ENCODE results near the gene DHRS13. TPM values are rescaled to one million over a fixed set of nuclear protein-coding genes. Genes with fewer than 3 reads are reported as not detected.

The DHRS13 gene
- total RNA-seq, 2 donors from 2014 or later: 8.7 to 22.8 TPM

DNA sequence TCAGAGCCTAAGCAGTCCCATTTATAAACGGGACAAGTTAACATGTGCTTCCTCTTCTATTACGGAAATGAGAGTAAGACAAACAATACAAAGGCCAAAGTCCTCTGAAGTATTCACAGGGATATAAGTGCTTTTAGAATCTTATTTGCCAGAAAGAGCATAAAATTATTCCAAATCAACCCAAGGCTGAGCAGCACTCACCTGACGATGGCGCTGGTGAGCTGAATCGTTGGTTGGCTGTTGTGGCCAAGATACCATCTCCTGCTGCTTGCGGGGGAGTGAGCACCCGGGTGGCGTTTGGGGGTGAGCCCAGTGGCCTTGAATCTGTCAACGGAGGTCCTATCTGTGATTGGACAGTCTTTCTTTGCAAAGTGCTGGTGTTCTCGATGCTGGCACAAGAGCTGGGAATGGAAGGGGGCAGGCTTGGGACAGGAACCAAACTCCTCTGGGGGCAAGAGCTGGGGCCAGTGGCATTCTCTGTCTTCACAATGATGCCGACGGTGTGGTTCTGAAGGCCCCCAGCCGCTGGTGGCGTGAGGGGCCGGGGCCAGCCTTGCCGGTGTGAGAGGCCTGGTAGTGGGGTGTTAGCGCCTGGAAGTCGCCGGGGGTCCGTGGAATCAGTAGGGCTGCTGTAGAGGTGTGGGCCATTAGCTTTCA lies 9.5 kb upstream of the DHRS13 start:
- peak overlapping the region in 1 of 2 donors; percentile 46 for H3K9ac ChIP-seq (ENCODE audit: low read depth in 2 of 2, low read length in 2 of 2)
- TF ChIP-seq, protein P1, sequence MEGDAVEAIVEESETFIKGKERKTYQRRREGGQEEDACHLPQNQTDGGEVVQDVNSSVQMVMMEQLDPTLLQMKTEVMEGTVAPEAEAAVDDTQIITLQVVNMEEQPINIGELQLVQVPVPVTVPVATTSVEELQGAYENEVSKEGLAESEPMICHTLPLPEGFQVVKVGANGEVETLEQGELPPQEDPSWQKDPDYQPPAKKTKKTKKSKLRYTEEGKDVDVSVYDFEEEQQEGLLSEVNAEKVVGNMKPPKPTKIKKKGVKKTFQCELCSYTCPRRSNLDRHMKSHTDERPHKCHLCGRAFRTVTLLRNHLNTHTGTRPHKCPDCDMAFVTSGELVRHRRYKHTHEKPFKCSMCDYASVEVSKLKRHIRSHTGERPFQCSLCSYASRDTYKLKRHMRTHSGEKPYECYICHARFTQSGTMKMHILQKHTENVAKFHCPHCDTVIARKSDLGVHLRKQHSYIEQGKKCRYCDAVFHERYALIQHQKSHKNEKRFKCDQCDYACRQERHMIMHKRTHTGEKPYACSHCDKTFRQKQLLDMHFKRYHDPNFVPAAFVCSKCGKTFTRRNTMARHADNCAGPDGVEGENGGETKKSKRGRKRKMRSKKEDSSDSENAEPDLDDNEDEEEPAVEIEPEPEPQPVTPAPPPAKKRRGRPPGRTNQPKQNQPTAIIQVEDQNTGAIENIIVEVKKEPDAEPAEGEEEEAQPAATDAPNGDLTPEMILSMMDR (IDR thresholded peaks at IDR 0.05): peak; percentile 37
- H3K4me3 ChIP-seq: no peak overlapping the region
- DNase-seq: peak; percentile 74
- H3K36me3 ChIP-seq: peaks cover 30% of the 10 kb centered on the region
- peaks cover 5% of the 10 kb centered on the region for H3K4me1 ChIP-seq
- no peaks in the 10 kb centered on the region for H3K9me3 ChIP-seq
- H3K27ac ChIP-seq: peak overlapping the region; percentile 21
- H3K27me3 ChIP-seq: no peaks in the 10 kb centered on the region
- intact Hi-C loops (cut with DNase I): loop anchor here (10.0 kb wide), 1 partner anchor 58 kb away; the partner anchor contains the start of gene ERAL1

DNA sequence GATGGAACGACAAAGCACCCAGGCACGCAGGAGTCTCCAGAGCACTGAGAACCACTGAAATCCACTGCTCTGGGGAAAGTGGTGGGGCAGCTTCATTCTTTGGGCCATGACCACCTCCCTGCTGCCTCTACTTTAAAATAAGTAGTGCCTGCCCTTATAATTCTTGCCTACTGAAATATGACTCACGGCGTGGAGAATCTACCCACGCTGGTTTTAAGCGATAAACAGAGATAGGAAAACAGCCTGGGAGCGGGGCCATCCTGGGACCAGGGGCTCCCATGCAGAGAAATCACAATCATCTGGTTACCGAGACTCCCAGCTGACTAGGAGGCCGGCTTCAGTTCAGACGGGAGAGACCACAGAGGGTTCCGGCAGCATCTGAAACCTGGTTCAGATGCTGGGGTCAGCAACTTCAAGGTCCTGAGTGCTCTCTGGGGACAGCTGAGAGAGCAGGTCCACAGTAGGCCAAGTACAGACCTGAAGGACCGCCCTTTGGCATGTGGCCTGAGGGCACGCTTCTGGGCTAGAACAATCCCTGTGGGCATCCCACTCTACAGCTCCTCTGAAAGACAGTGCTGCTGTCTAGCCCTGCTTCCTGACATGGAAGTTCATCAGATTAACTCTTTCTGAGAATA lies 8.6 kb upstream of the DHRS13 start:
- Histone ChIP-seq H3K36me3 (peaks cover 28% of the 10 kb centered on the region), H3K9me3 (no peaks in the 10 kb centered on the region), H3K4me3 (no peak overlapping the region), H3K27ac (peak overlapping the region; percentile 21), H3K9ac (ENCODE audit: low read depth in 2 of 2, low read length in 2 of 2) (peak overlapping the region; percentile 13 to 46), H3K27me3 (no peaks in the 10 kb centered on the region), H3K4me1 (peaks cover 5% of the 10 kb centered on the region)
- TF ChIP-seq, protein P1 (IDR thresholded peaks at IDR 0.05): no peak
- intact Hi-C loops (cut with DNase I): loop anchor here (10.0 kb wide), 1 partner anchor 57 kb away; the partner anchor contains the start of gene ERAL1
- no peak for DNase-seq

DNA sequence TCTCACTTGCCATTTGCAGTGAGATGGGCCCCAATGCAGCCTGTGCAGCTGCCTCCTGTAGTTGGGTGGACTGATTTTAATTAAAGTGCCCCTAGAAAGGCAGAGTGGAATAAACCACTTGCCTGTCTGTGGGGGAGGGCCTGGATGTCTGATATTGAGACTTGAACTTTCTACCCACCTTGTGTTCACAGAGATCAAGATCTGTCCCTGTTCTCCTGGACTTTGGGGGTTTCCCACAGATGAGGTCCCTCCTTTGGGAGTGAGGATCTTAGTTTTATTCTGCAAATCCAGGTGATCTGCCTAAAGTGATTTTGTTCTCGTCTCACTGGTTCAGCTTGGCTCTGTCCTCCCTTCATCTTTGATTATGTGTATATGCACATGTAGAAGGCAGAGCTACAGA lies 7.7 kb upstream of the DHRS13 start:
- H3K27me3 ChIP-seq: no peaks in the 10 kb centered on the region
- no peak for DNase-seq
- no peaks in the 10 kb centered on the region for H3K9me3 ChIP-seq
- H3K9ac ChIP-seq (ENCODE audit: low read depth in 2 of 2, low read length in 2 of 2): no peak overlapping the region
- intact Hi-C loops (cut with DNase I): loop anchor here (10.0 kb wide), 1 partner anchor 56 kb away; the partner anchor contains the start of gene ERAL1
- TF ChIP-seq, protein P1 (IDR thresholded peaks at IDR 0.05): no peak
- H3K27ac ChIP-seq: no peak overlapping the region
- H3K36me3 ChIP-seq: peaks cover 22% of the 10 kb centered on the region
- no peak overlapping the region for H3K4me3 ChIP-seq
- H3K4me1 ChIP-seq: peaks cover 5% of the 10 kb centered on the region

DNA sequence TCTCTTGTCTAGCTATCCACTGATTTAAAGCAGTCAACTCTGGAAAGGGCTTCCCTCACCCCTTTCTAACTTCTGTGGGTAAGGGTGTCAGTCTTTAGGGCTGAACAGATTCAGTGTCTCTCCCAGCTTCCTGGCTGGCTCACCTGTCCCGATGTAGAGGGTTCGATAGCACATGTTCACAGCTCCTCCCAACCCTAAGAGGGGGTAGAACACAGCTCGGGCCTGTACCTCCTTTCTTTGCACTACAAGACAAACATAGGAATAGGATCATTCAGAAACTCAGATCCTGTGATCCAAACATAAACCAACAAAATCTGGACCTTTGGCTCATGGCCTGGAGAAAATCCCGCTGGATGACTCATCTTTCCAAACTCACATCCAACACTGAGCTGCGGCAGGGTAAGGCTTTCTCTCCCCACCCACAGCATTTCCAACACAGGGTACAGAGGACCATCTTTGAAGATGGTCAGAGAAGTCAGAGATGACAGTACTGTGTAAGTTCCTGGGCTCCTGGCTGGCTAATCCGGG lies 5.8 kb upstream of the DHRS13 start:
- TF ChIP-seq, protein P1 (IDR thresholded peaks at IDR 0.05): no peak
- Histone ChIP-seq H3K4me3 (no peak overlapping the region), H3K9ac (ENCODE audit: low read depth in 2 of 2, low read length in 2 of 2) (no peak overlapping the region), H3K9me3 (no peaks in the 10 kb centered on the region), H3K27me3 (no peaks in the 10 kb centered on the region), H3K36me3 (peaks cover 14% of the 10 kb centered on the region), H3K27ac (peak overlapping the region; percentile 45), H3K4me1 (peaks cover 5% of the 10 kb centered on the region)
- intact Hi-C loops (cut with DNase I): no loop called here
- peak; percentile 56 for DNase-seq

DNA sequence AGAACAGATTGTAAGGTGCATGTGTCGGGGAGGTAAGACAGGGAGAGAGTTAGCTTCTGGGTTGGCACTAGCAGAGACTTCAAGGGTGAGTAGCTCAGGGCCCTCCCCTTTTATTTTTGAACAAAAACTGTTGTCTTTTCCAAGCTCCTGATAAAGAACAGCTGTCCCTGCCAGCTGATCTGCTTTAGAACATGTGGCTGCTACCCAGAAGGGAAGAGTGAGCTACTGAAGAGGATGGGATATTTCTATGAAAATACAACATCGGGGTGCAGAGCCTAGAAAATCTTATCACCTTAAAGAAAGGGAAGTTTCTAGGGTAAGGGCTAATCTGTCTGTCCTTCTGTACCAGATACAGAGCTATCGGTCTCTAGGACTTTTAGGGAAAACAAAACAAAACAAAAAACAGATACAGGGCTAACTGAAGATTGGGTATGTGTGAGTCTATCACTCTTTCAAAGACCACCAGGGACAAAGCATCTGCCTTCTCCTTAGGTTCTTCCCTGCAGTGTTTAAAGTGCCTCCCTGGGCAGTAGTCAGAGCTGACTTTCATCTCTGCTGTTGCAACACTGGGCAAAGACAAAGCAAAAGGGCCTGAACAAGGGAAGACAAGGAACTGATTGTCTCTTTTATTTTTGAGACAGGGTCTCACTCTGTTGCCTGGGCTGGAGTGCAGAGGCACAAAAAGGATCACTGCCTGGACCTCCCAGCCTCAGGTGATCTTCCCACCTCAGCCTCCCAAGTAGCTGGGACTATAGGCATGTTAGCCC lies 5.0 kb upstream of the DHRS13 start:
- Histone ChIP-seq H3K4me1 (peaks cover 7% of the 10 kb centered on the region), H3K36me3 (peaks cover 8% of the 10 kb centered on the region), H3K27me3 (no peaks in the 10 kb centered on the region), H3K9ac (ENCODE audit: low read depth in 2 of 2, low read length in 2 of 2) (peak overlapping the region; percentile 3 to 13), H3K27ac (peak overlapping the region; percentile 45), H3K9me3 (no peaks in the 10 kb centered on the region), H3K4me3 (no peak overlapping the region)
- DNase-seq: no peak
- intact Hi-C loops (cut with DNase I): no loop called here
- TF ChIP-seq, protein P1 (IDR thresholded peaks at IDR 0.05): no peak
